ENCODE measurements around the gene RUNX2.

DNA sequence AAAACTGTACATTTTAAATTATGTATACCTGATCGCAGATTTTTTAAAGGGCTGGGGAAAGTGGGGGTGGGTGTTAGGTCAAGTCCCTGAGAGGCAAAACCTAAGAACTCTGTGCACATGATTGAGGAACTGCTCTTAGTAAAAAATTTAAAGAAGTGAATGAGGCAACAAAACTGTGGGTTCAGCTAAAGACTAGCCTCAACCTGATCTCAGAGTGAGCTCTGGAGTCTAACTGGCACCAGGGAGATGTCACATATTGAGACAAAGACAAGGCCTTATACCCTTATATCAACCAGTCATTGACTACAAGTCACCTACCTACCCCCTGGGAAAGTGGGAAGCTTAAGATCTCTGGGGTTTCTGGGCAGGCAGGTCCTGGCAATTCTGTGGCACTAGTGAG is 27.4 kb upstream of the RUNX2 start:
- TF ChIP-seq, protein P1, sequence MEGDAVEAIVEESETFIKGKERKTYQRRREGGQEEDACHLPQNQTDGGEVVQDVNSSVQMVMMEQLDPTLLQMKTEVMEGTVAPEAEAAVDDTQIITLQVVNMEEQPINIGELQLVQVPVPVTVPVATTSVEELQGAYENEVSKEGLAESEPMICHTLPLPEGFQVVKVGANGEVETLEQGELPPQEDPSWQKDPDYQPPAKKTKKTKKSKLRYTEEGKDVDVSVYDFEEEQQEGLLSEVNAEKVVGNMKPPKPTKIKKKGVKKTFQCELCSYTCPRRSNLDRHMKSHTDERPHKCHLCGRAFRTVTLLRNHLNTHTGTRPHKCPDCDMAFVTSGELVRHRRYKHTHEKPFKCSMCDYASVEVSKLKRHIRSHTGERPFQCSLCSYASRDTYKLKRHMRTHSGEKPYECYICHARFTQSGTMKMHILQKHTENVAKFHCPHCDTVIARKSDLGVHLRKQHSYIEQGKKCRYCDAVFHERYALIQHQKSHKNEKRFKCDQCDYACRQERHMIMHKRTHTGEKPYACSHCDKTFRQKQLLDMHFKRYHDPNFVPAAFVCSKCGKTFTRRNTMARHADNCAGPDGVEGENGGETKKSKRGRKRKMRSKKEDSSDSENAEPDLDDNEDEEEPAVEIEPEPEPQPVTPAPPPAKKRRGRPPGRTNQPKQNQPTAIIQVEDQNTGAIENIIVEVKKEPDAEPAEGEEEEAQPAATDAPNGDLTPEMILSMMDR (IDR thresholded peaks at IDR 0.05): no peak
- no peak for TF ChIP-seq POLR2A (IDR thresholded peaks at IDR 0.05)

All from esophagus squamous epithelium (tissue), 4 donors.